Mesenchymal stem cell (in vitro differentiated cells and primary cell): ENCODE measurements around the gene PREB.

Experiments used
- DNase-seq: peaks from one replicate; pipeline ENCODE4 v3.0.0-alpha.2; 2013
- H2AFZ ChIP-seq: one replicate; pipeline ENCODE4 v1.6.1; 2013; ENCODE audit warnings: low read depth, mild to moderate bottlenecking, control low read depth, inconsistent platforms, low read length, moderate library complexity
- H2AK5ac ChIP-seq: 2 replicates; pipeline ENCODE4 v1.6.1; 2013; ENCODE audit warnings: low read length, moderate library complexity, mild to moderate bottlenecking, inconsistent platforms; ENCODE audit not compliant: severe bottlenecking
- H2BK120ac ChIP-seq: one replicate; pipeline ENCODE4 v1.6.1; 2013; ENCODE audit warnings: low read depth, mild to moderate bottlenecking, inconsistent platforms, low read length, moderate library complexity
- H2BK12ac ChIP-seq, 2 experiments: one replicate each; pipeline ENCODE4 v1.6.1; 2013; ENCODE audit warnings: inconsistent platforms in 2 of 2, low read length in 2 of 2, mild to moderate bottlenecking in 2 of 2, moderate library complexity in 2 of 2, control low read depth in 1 of 2
- H2BK15ac ChIP-seq: one replicate; pipeline ENCODE4 v1.6.1; 2013; ENCODE audit warnings: mild to moderate bottlenecking, low read depth, inconsistent platforms; ENCODE audit not compliant: poor library complexity, severe bottlenecking
- H2BK5ac ChIP-seq: 2 replicates; pipeline ENCODE4 v1.6.1; 2013; ENCODE audit warnings: low read depth, mild to moderate bottlenecking, low read length, control low read depth, inconsistent platforms; ENCODE audit not compliant: poor library complexity, severe bottlenecking
- H3K14ac ChIP-seq, 2 experiments: one replicate each; pipeline ENCODE4 v1.6.1; 2013; ENCODE audit warnings: inconsistent platforms in 2 of 2, low read length in 2 of 2, control low read depth in 1 of 2, mild to moderate bottlenecking in 1 of 2, moderate library complexity in 1 of 2
- H3K18ac ChIP-seq, 2 experiments: one replicate each; pipeline ENCODE4 v1.6.1; 2013; ENCODE audit warnings: inconsistent platforms in 2 of 2, low read length in 2 of 2, control low read depth in 1 of 2, low read depth in 1 of 2, mild to moderate bottlenecking in 1 of 2
- H3K23ac ChIP-seq, 2 experiments: one replicate each; pipeline ENCODE4 v1.6.1; 2013; ENCODE audit warnings: inconsistent platforms in 2 of 2, low read length in 2 of 2, mild to moderate bottlenecking in 2 of 2, moderate library complexity in 2 of 2, control low read depth in 1 of 2
- H3K27ac ChIP-seq: 2 replicates; pipeline ENCODE4 v1.5.1; 2013; ENCODE audit warnings: mild to moderate bottlenecking, moderate library complexity, low read length, control low read depth, inconsistent platforms; ENCODE audit not compliant: poor library complexity, severe bottlenecking
- H3K27me3 ChIP-seq, 2 experiments: 2 replicates each; pipeline versions ENCODE4 v1.6.1 to v1.7.0; 2013; ENCODE audit warnings: low read length in 2 of 2, mild to moderate bottlenecking in 2 of 2, moderate library complexity in 2 of 2, control low read depth in 1 of 2, inconsistent platforms in 1 of 2; ENCODE audit not compliant: control insufficient read depth in 1 of 2, insufficient read depth in 1 of 2
- H3K36me3 ChIP-seq, 2 experiments: 2 replicates each; pipeline versions ENCODE4 v1.6.1 to v1.7.0; 2013; ENCODE audit warnings: low read length in 2 of 2, control low read depth in 1 of 2, inconsistent platforms in 1 of 2, low read depth in 1 of 2, mild to moderate bottlenecking in 1 of 2; ENCODE audit not compliant: insufficient read depth in 2 of 2, control insufficient read depth in 1 of 2
- H3K4ac ChIP-seq, 2 experiments: one replicate each; pipeline ENCODE4 v1.6.1; 2013; ENCODE audit warnings: inconsistent platforms in 2 of 2, low read length in 2 of 2, mild to moderate bottlenecking in 2 of 2, moderate library complexity in 2 of 2, control low read depth in 1 of 2, low read depth in 1 of 2
- H3K4me1 ChIP-seq: 2 replicates; pipeline ENCODE4 v1.6.1; 2013; ENCODE audit warnings: low read depth, low read length, control low read depth; ENCODE audit not compliant: control insufficient read depth, insufficient read depth
- H3K4me2 ChIP-seq: 2 replicates; pipeline ENCODE4 v1.6.1; 2013; ENCODE audit warnings: low read length, mild to moderate bottlenecking, inconsistent platforms; ENCODE audit not compliant: poor library complexity, severe bottlenecking
- H3K4me3 ChIP-seq, 2 experiments: 2 replicates each; pipeline versions ENCODE4 v1.5.1 to v1.7.0; 2013; ENCODE audit warnings: low read length in 2 of 2, mild to moderate bottlenecking in 2 of 2, control low read depth in 1 of 2, low read depth in 1 of 2; ENCODE audit not compliant: insufficient read depth in 1 of 2
- H3K79me1 ChIP-seq: replicated peaks from 2 replicates; pipeline ENCODE4 v1.6.1; 2013; ENCODE audit warnings: mild to moderate bottlenecking, control low read depth, low read length, inconsistent platforms; ENCODE audit not compliant: poor library complexity, severe bottlenecking
- H3K9ac ChIP-seq: 2 replicates; pipeline ENCODE4 v1.7.0; 2013; ENCODE audit warnings: mild to moderate bottlenecking, low read length, moderate library complexity
- H3K9me3 ChIP-seq: 2 replicates; pipeline ENCODE4 v1.7.0; 2013; ENCODE audit warnings: mild to moderate bottlenecking, low read length; ENCODE audit not compliant: control insufficient read depth
- H4K8ac ChIP-seq: one replicate; pipeline ENCODE4 v1.6.1; 2013; ENCODE audit warnings: inconsistent platforms, mild to moderate bottlenecking, low read length, moderate library complexity
- H4K91ac ChIP-seq: one replicate; pipeline ENCODE4 v1.6.1; 2013; ENCODE audit warnings: mild to moderate bottlenecking, low read length, inconsistent platforms
- WGBS: methylation state at CpG from one replicate; pipeline ENCODE4 v1.1.7; 2013; ENCODE audit warnings: mixed read lengths; 5-methylcytosine and 5-hydroxymethylcytosine counted together

Gene PREB

DNA sequence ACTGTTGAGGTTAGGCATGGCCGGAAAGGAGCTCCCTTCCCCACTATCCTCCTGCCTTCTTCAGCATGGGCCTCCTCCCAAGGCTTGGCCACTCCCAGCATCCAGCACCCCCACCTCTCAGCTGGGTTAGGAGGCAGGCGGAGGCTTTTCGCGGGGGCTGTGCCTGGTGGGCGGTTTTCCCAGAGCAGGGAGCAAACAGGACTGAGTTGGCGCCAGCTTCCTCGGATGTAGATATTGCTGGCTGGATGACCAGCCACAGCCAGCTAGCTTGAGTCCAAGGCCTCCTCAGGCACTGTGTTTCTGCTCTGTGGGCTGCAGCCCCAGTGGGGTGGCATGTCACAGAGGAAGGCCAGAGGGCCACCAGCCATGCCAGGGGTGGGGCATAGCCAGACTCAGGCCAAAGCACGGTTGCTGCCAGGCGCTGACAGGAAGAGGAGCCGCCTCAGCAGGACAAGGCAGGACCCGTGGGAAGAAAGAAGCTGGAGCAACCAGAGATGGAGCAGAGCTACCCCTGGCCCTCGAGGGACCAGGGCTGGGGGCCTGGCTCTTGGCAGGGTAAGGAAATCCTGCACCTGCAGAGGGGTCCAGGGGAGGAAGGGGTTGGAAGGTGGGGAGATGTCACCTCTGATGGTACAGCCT, 14.5 kb upstream of the PREB start, which contains the start of gene TCF23:
TSS of gene TCF23 (plus strand) at position 204 of the 639 bp plus-strand sequence. CDS start at position 334, 130 bp downstream.
- H3K23ac ChIP-seq: no peak within 1 kb of the TSS
- no peak within 1 kb of the TSS for H4K91ac ChIP-seq
- no peak within 1 kb of the TSS for H3K9ac ChIP-seq
- H2BK12ac ChIP-seq: no peak within 1 kb of the TSS
- H2BK5ac ChIP-seq: peak within 1 kb of the TSS; percentile 25
- DNase-seq: no peak
- H3K4me1 ChIP-seq: peaks cover 2% of the 10 kb centered on the region
- H3K4me3 ChIP-seq: no peak within 1 kb of the TSS
- H2AK5ac ChIP-seq: no peak within 1 kb of the TSS
- H3K4me2 ChIP-seq: no peak within 1 kb of the TSS
- no peak within 1 kb of the TSS for H3K18ac ChIP-seq
- 85% methylated on average over 12 of the region's 12 CpGs for WGBS
- no peak within 1 kb of the TSS for H3K4ac ChIP-seq
- no peaks in the 10 kb centered on the region for H3K9me3 ChIP-seq
- peaks cover 23 to 26% of the 10 kb centered on the region in 2 experiments for H3K27me3 ChIP-seq
- H2BK15ac ChIP-seq: no peak within 1 kb of the TSS
- H3K79me1 ChIP-seq: no peaks in the 10 kb centered on the region
- no peak within 1 kb of the TSS for H2BK120ac ChIP-seq
- H4K8ac ChIP-seq: no peak within 1 kb of the TSS
- no peak within 1 kb of the TSS for H2AFZ ChIP-seq
- H3K36me3 ChIP-seq: no peaks in the 10 kb centered on the region
- peak within 1 kb of the TSS in 1 of 2 experiments; percentile 79 for H3K14ac ChIP-seq
- no peak within 1 kb of the TSS for H3K27ac ChIP-seq

DNA sequence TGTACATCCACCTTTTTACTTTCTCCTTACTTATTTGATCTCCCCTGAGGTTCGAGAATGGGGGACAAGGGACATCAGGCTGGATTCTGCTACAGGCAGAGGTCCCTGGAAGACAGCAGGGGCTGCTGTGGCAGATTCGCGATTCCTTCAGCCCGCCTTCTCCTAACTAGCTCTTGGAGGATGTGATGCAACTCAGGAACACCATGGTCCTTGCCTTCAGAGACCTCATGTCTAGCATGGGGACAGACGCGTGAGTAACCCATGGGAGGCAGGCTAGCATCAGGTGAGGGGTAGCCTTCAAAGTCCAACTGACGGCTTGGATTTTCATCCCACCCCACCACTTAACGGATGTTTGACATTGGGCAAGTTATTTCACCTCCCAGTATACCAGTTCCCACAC, 13.5 kb upstream of the PREB start:
- DNase-seq: no peak
- Histone ChIP-seq H4K8ac (no peak overlapping the region), H3K27me3 (peaks cover 29 to 30% of the 10 kb centered on the region in 2 experiments), H3K9me3 (peaks cover 3% of the 10 kb centered on the region), H3K4me2 (no peak overlapping the region), H2AK5ac (no peak overlapping the region), H3K14ac (no peak overlapping the region), H2BK12ac (no peak overlapping the region), H2BK15ac (no peak overlapping the region), H3K27ac (no peak overlapping the region), H3K4ac (no peak overlapping the region), H3K79me1 (no peaks in the 10 kb centered on the region), H3K4me3 (no peak overlapping the region), H3K23ac (no peak overlapping the region), H3K18ac (no peak overlapping the region), H3K36me3 (no peaks in the 10 kb centered on the region), H3K9ac (no peak overlapping the region), H4K91ac (no peak overlapping the region), H2BK120ac (no peak overlapping the region), H3K4me1 (peaks cover 2% of the 10 kb centered on the region), H2BK5ac (no peak overlapping the region), H2AFZ (no peak overlapping the region)
- WGBS: 86% methylated on average over 7 of the region's 8 CpGs

DNA sequence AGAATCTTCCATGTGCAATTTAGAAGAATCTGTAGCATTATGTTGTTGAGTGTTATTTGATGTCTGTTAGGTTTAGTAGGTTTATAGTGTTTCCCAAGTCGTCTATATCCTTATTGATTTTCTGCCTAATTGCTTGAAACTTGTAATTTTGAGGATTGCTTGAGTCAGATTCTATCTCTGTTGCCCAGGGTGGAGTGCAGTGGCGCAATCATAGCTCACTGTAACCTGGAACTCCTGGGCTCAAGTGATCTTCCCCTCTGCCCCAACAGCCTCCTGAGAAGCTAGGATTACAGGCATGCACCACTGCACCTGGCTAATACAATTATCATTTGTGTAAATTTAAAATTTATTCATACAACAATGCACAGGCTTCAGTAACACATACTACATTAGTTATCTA, 11.2 kb upstream of the PREB start:
- Histone ChIP-seq H3K4me2 (no peak overlapping the region), H2BK12ac (no peak overlapping the region), H3K27ac (no peak overlapping the region), H4K8ac (no peak overlapping the region), H4K91ac (no peak overlapping the region), H3K4me1 (peaks cover 2% of the 10 kb centered on the region), H3K79me1 (no peaks in the 10 kb centered on the region), H3K23ac (no peak overlapping the region), H3K36me3 (no peaks in the 10 kb centered on the region), H2BK5ac (no peak overlapping the region), H3K27me3 (peaks cover 30 to 35% of the 10 kb centered on the region in 2 experiments), H3K14ac (no peak overlapping the region), H2BK120ac (no peak overlapping the region), H3K9me3 (peaks cover 7% of the 10 kb centered on the region), H3K4me3 (no peak overlapping the region), H3K18ac (no peak overlapping the region), H3K4ac (no peak overlapping the region), H3K9ac (no peak overlapping the region), H2AFZ (no peak overlapping the region), H2AK5ac (no peak overlapping the region), H2BK15ac (no peak overlapping the region)
- DNase-seq: no peak
- 88% methylated on average over 2 of the region's 2 CpGs for WGBS

GRCh38 chr2:27143285-27143684, 8.8 kb upstream of the PREB start:
- H2AFZ ChIP-seq: no peak overlapping the region
- H3K79me1 ChIP-seq: no peaks in the 10 kb centered on the region
- H3K4me3 ChIP-seq: no peak overlapping the region
- H2BK12ac ChIP-seq: no peak overlapping the region
- H3K4me1 ChIP-seq: no peaks in the 10 kb centered on the region
- H2AK5ac ChIP-seq: no peak overlapping the region
- peaks cover 7% of the 10 kb centered on the region for H3K9me3 ChIP-seq
- H3K27me3 ChIP-seq: peaks cover 19 to 22% of the 10 kb centered on the region in 2 experiments
- no peak overlapping the region for H2BK120ac ChIP-seq
- no peak overlapping the region for H2BK15ac ChIP-seq
- H4K8ac ChIP-seq: no peak overlapping the region
- H3K36me3 ChIP-seq: no peaks in the 10 kb centered on the region
- no peak for DNase-seq
- no peak overlapping the region for H3K18ac ChIP-seq
- no peak overlapping the region for H3K27ac ChIP-seq
- H2BK5ac ChIP-seq: no peak overlapping the region
- 86% methylated on average over 1 of the region's 1 CpG for WGBS
- no peak overlapping the region for H3K14ac ChIP-seq
- no peak overlapping the region for H3K4me2 ChIP-seq
- no peak overlapping the region for H3K23ac ChIP-seq
- no peak overlapping the region for H4K91ac ChIP-seq
- H3K9ac ChIP-seq: no peak overlapping the region
- no peak overlapping the region for H3K4ac ChIP-seq
